Osteocyte (in vitro differentiated cells): ENCODE results near the gene PTRH1. TPM values are rescaled to one million over a fixed set of nuclear protein-coding genes. Genes with fewer than 3 reads are reported as not detected.
A peak's percentile ranks its signal among the peaks of the same experiment; 100 is the strongest.

Source experiments
- DNase-seq: peaks from one replicate; pipeline ENCODE4 v3.0.0; 2021; ENCODE audit warnings: mixed read lengths; ENCODE audit not compliant: unreplicated experiment; ENCODE audit errors: extremely low spot score
- H3K27ac Mint-ChIP-seq: one replicate; pipeline ENCODE4 v1.8.0; 2021; ENCODE audit warnings: mild to moderate bottlenecking, mixed read lengths; ENCODE audit not compliant: unreplicated experiment
- H3K27me3 Mint-ChIP-seq: one replicate; pipeline ENCODE4 v1.8.0; 2021; ENCODE audit warnings: mixed read lengths; ENCODE audit not compliant: unreplicated experiment
- H3K36me3 Mint-ChIP-seq: one replicate; pipeline ENCODE4 v1.8.0; 2021; ENCODE audit warnings: mixed read lengths; ENCODE audit not compliant: unreplicated experiment
- H3K4me1 Mint-ChIP-seq: one replicate; pipeline ENCODE4 v1.8.0; 2021; ENCODE audit warnings: mixed read lengths; ENCODE audit not compliant: unreplicated experiment
- H3K4me3 Mint-ChIP-seq: one replicate; pipeline ENCODE4 v1.8.0; 2021; ENCODE audit warnings: mild to moderate bottlenecking, moderate library complexity, mixed read lengths; ENCODE audit not compliant: unreplicated experiment
- H3K9me3 Mint-ChIP-seq: one replicate; pipeline ENCODE4 v1.8.0; 2021; ENCODE audit warnings: mixed read lengths; ENCODE audit not compliant: unreplicated experiment
- total RNA-seq: library from RNA; stranded (reverse); gene quantifications from 2 replicates; pipeline ENCODE4 v1.2.1, GENCODE V29; 2021
- TF ChIP-seq, protein P1 (sequence below): fragments of 200-600 bp; sonication (generic); IDR thresholded peaks from 2 replicates; pipeline ENCODE4 v1.5.0; 2021; ENCODE audit warnings: antibody characterized with exemption, mild to moderate bottlenecking, moderate library complexity

Gene PTRH1
- total RNA-seq, 1 donor from 2014 or later, result 10.6 TPM

DNA sequence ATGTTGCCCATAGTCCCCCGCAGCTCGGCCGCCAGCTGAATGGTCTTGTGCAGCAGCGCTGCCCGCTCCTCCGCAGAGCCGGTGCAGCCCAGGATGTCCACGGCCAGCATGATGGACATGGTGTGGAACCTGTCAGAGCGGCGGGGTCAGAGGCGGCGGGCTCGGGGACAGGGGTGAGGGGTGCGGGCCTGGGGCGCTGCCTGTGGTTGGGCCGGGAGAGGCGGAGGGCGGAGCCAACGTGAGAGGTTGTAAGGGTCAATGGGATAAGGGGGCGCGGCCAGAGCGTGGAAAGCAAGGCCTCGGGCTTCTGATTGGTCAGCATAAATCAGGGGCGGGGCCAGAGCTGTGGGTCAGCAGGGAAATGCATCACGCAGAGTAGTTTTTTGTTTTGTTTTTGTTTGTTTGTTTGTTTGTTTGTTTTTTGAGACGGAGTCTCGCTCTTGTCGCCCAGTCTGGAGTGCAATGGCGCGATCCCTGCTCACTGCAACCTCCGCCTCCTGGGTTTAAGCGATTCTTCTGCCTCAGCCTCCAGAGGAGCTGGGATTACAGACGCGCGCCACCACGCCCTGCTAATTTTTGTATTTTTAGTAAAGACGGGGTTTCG lies 26.5 kb upstream of the PTRH1 start:
- no peaks in the 10 kb centered on the region for H3K4me1 Mint-ChIP-seq
- no peaks in the 10 kb centered on the region for H3K9me3 Mint-ChIP-seq
- H3K27me3 Mint-ChIP-seq, result no peaks in the 10 kb centered on the region
- no peak overlapping the region for H3K4me3 Mint-ChIP-seq
- H3K27ac Mint-ChIP-seq, result no peak overlapping the region
- TF ChIP-seq, protein P1, sequence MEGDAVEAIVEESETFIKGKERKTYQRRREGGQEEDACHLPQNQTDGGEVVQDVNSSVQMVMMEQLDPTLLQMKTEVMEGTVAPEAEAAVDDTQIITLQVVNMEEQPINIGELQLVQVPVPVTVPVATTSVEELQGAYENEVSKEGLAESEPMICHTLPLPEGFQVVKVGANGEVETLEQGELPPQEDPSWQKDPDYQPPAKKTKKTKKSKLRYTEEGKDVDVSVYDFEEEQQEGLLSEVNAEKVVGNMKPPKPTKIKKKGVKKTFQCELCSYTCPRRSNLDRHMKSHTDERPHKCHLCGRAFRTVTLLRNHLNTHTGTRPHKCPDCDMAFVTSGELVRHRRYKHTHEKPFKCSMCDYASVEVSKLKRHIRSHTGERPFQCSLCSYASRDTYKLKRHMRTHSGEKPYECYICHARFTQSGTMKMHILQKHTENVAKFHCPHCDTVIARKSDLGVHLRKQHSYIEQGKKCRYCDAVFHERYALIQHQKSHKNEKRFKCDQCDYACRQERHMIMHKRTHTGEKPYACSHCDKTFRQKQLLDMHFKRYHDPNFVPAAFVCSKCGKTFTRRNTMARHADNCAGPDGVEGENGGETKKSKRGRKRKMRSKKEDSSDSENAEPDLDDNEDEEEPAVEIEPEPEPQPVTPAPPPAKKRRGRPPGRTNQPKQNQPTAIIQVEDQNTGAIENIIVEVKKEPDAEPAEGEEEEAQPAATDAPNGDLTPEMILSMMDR, result no peak
- DNase-seq, result no peak
- peaks cover 17% of the 10 kb centered on the region for H3K36me3 Mint-ChIP-seq

DNA sequence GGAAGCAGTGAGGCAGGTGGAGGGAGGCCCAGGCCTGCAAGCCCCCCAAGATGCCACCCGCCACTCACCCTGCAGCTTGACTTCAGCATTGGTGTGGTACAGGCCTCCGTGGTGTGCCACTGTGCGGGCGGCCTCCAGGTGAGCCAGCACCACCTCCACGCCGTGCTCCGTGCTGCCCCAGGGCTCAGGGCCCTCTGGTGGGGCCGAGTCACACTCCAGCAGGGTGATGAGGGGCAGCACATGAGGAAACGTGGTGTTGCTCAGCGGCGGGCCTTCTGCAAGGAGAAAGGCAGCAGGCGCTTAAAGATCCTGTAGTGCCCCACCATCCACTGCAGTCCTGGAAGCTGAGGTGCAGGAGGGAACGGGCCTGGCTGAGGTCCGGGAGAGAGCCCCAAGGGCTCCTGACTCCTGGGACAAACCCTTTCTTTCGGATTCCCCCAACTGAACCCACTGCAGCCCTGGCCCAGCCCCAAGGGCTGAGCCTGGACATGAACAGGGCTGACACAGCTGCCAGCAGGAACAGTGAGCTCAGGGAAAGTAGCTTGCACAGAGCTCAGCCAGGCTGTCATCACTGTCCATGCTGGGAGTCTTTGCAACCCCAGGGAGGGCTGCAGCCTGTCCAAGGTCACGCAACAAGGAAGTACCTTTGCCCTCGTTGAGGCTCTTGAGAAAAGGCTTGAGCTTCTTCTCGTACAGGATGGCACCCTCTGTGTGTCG lies 24.3 kb upstream of the PTRH1 start:
- Mint-ChIP-seq H3K4me1 (peaks cover 2% of the 10 kb centered on the region), H3K27ac (no peak overlapping the region), H3K27me3 (no peaks in the 10 kb centered on the region), H3K9me3 (no peaks in the 10 kb centered on the region), H3K36me3 (peaks cover 16% of the 10 kb centered on the region), H3K4me3 (no peak overlapping the region)
- no peak for DNase-seq
- TF ChIP-seq, protein P1, result no peak

DNA sequence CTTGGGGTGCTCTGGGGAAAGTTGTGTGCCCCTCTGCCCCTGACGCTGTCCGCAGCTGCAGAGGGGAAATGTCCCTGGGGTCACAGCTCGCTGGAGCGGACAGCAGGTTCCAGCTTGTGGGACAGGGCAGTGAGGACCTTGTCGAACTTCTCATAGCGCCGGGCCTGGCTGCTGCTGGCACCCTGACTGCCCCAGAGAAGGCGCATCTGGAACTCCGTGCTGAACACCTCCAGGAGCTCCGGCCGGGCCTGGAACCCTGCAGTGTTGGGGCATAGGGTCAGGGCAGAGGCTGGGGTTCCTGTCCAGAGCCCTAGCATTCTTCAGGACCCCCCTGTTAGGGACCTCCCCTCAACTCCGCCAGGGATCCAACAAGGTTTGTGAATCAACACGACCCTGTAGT lies 23.2 kb upstream of the PTRH1 start:
- no peaks in the 10 kb centered on the region for H3K9me3 Mint-ChIP-seq
- peaks cover 16% of the 10 kb centered on the region for H3K36me3 Mint-ChIP-seq
- H3K4me3 Mint-ChIP-seq, result no peak overlapping the region
- DNase-seq, result no peak
- H3K4me1 Mint-ChIP-seq, result peaks cover 10% of the 10 kb centered on the region
- H3K27me3 Mint-ChIP-seq, result no peaks in the 10 kb centered on the region
- H3K27ac Mint-ChIP-seq, result no peak overlapping the region
- TF ChIP-seq, protein P1, result no peak

DNA sequence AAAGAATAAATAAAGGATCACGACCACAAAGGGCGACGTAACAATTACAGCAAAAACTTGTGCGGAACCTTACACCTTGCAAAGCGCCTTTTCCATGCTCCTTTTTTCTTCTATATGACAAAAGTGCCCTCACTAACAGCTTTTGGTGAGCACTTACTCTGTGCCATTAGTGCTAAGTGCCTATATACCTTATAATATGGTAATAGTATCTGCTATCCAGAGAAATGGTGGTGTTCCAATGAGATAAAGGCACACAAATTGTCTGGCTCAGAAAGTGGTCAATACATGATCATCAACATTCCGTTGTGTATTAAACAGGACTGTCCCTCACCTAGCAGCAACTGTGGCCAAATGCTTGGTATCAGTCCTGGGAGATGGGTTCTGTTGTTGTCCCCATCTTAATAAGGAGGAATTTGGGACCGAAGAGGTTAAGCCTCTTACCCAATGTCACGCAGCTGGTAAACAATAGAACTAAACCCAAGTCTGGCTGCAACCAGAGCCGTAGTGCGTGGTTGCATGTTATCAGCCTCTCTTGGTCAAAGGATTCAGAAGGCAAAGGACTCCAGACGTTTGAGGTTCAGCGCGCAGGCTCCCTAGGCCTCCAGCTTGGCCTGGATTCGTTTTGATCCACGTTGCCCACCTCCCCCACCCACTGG lies 20.2 kb upstream of the PTRH1 start:
- Mint-ChIP-seq H3K4me1 (peaks cover 11% of the 10 kb centered on the region), H3K27me3 (no peaks in the 10 kb centered on the region), H3K4me3 (peak overlapping the region; percentile 78), H3K27ac (peak overlapping the region; percentile 84), H3K36me3 (peaks cover 6% of the 10 kb centered on the region), H3K9me3 (no peaks in the 10 kb centered on the region)
- no peak for DNase-seq
- TF ChIP-seq, protein P1, result no peak
